HEK293 (cell line): ENCODE data around the gene MYLK4.

Experiments
- CTCF ChIP-seq: fragments of 450-650 bp; formaldehyde crosslinking; IDR thresholded peaks from 2 replicates; pipeline ENCODE4 v1.5.1; 2016; ENCODE audit warnings: missing biosample characterization, missing genetic modification characterization
- KLF1 ChIP-seq: fragments of 450-650 bp; formaldehyde crosslinking; IDR thresholded peaks from 2 replicates; pipeline ENCODE4 v1.5.1; 2016; ENCODE audit warnings: missing biosample characterization, missing genetic modification characterization
- YY1 ChIP-seq: fragments of 450-650 bp; formaldehyde crosslinking; IDR thresholded peaks from 2 replicates; pipeline ENCODE4 v1.5.1; 2018; ENCODE audit warnings: missing biosample characterization, missing genetic modification characterization
- ZBTB1 ChIP-seq: fragments of 450-650 bp; formaldehyde crosslinking; IDR thresholded peaks from 2 replicates; pipeline ENCODE4 v1.5.1; 2016; ENCODE audit warnings: missing biosample characterization, missing genetic modification characterization
- ZBTB49 ChIP-seq: fragments of 450-650 bp; formaldehyde crosslinking; IDR thresholded peaks from 2 replicates; pipeline ENCODE4 v1.5.1; 2016; ENCODE audit warnings: missing biosample characterization, missing genetic modification characterization, low read depth
- ZNF132 ChIP-seq: fragments of 450-650 bp; formaldehyde crosslinking; IDR thresholded peaks from 2 replicates; pipeline ENCODE4 v1.5.1; 2017; ENCODE audit warnings: missing biosample characterization, missing genetic modification characterization, borderline replicate concordance
- ZNF596 ChIP-seq: fragments of 450-650 bp; IDR thresholded peaks from 2 replicates; pipeline ENCODE4 v1.5.0; 2018; ENCODE audit warnings: missing biosample characterization, mild to moderate bottlenecking, missing genetic modification characterization, moderate library complexity
- ZNF704 ChIP-seq: fragments of 450-650 bp; formaldehyde crosslinking; IDR thresholded peaks from 2 replicates; pipeline ENCODE4 v1.5.1; 2016; ENCODE audit warnings: missing biosample characterization, missing genetic modification characterization

- TF ChIP-seq YY1 (tag by site-specific recombination), result no peak
- no peak for TF ChIP-seq ZBTB1 (tag by site-specific recombination)
- TF ChIP-seq CTCF (tag by site-specific recombination), result no peak
- no peak for TF ChIP-seq ZNF132 (tag by site-specific recombination)
- TF ChIP-seq ZBTB49 (tag by site-specific recombination), result no peak
- no peak for TF ChIP-seq ZNF596
- TF ChIP-seq ZNF704 (tag by site-specific recombination), result no peak
- TF ChIP-seq KLF1 (tag by site-specific recombination), result no peak
Measured at GRCh38 chr6:2710412-2710811, 40.3 kb downstream of the MYLK4 start.
